GM10847 (cell line): Measurements from ENCODE around the gene SCN7A.

ENCODE experiments used
- POLR2A ChIP-seq: IDR thresholded peaks from 2 replicates; pipeline ENCODE4 v1.6.1; 2011; ENCODE audit not compliant: insufficient read length; ENCODE audit errors: extremely low read depth

SCN7A gene

GRCh38 chr2:166494140-166494624, at the start of gene SCN7A:
SCN7A (minus strand) TSS chr2:166494249; CDS start chr2:166477696, 16,553 bp downstream.
- TF ChIP-seq POLR2A, result no peak

DNA sequence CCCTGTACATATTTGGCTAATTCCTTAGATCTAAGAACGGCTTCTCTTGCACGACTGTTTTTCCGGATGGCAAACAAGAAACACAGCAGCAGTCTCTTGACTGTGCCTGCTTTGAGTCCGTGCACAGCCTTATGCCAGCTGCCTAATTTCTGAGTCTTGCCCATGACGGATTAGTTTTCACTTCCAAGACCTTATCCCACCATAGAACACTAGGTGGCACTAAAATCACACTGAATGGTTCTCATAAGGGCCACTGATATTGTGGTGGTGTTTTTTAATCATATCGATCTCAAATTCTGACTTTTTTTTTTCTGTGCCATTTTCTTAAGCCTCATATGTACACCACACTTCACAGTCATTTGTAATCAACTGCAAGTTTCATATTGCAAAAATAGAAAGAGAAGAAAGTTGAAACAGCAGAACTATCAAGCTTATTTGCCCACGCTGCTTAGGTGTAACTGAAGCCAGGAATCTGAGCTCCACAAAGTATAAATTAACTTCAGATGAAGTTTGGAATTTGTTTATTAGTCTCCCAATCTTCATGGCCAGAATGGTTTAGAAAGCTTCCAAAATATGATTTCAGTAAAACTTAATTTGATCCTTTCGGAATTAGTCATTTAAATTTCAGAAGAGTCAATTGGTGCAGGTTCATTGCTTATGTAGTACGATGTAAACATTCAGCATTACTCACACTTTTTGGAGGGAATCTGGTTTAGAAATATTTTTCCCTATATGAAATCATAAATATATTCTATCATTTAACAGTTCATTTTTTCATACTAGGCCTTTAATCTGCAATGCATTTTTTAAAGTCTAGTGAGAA, 45.5 kb upstream of the SCN7A start:
- no peak for TF ChIP-seq POLR2A

GRCh38 chr2:166536111-166536510, 42.1 kb upstream of the SCN7A start:
- TF ChIP-seq POLR2A, result no peak

DNA sequence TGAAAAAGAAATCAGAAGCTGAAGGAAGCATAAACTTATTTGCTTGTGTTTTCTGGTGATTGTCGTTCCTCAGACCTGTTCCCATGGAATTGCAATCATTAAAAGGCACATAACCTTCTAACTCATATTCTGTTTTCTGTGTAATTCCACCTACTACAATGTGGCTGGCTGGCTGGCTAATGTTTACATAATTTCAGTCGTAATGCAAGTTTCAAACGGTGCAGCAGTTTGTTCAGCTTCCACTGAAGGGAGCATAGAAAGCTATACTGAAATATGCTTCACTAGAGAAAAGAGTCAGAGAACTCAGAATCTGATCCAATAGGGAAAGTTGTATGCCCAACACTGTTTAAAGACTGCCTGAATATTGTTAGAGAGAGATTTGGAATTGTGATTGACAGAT, 27.1 kb upstream of the SCN7A start:
- TF ChIP-seq POLR2A, result no peak

GRCh38 chr2:166520604-166521003, 26.6 kb upstream of the SCN7A start:
- TF ChIP-seq POLR2A, result no peak

DNA sequence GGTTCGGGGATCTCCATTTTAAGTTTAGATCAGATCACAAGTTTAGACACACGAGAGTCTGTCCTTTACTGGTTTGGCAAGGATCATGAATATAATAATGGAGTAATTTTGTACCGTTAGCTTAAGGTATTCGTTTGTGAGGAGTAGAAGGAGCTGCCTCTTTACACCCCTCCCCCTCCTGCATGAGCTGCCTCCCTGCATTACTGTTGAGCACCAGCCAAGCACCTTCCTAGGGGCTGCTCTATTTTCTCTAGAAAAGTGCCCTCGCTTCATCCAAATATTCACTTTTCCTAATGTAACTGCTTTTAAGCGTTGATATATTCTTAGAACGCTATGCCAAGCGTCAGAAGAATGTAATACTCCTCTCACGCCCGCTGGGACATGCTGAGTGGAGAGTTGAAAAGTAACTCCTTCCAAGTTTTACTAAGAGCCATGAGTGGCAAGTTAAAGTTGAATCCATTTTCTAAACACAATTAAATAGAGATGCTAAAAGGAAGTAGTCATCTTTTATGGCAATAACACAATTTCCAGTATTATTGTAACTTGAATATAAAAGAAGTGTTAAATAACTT, 25.4 kb upstream of the SCN7A start:
- TF ChIP-seq POLR2A, result no peak

DNA sequence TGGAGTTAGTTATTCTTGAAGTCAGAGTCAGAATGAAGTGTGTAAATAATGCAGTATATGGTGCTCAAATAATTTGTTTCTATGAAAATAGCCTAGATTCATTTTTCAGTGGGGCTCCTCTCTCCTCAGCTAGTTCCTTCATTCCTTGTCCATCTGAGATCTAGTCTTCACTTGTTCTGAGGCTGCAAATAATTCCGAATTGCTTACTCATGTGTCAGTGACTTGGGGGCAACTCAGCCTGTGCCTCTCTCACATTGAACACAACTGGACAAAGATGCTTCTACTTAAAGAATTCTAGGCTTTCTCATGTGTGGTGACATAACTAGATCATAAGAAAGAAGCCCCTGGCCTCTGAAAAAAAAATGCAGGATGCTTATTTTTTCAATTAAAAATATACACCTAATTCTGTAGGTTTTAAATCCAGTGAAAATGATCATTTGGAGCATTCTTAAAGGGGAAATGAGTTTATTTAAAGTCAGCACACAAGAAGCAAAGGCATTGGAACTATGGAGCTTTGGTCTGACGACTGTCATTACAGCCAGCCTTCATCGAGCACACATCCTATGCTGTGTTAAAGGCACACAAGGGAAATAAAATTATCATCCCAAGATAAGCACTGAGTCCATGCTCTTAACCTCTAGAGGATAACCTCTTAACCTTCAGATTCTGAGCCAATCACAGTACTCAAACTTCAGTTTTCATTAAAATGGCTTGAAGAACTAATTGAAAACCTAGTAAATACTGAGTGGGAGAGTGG, 24.8 kb upstream of the SCN7A start:
- TF ChIP-seq POLR2A, result no peak

- TF ChIP-seq POLR2A, result no peak
Observed at GRCh38 chr2:166517533-166518061, 23.5 kb upstream of the SCN7A start.

GRCh38 chr2:166516712-166517303, 22.8 kb upstream of the SCN7A start:
- TF ChIP-seq POLR2A, result no peak

DNA sequence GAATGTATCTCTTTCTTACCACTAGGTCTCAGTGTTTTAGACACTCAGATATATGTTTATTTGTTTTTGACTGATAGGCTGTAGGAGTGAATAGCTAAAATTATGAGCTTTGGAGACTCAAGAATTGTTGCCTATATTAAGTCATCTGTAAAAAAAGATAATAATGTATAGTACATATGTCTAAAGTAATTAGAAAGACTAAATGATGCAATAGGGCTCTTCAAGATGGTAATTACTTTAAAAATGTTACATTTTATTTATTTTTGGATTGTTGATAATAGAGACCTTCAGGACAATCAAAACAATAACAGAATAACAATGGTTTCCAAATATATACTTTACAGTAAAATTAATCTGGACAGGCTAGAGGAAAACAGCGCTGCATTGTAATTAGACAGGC, 19.9 kb upstream of the SCN7A start:
- no peak for TF ChIP-seq POLR2A

GRCh38 chr2:166499281-166499680, 5.2 kb upstream of the SCN7A start:
- TF ChIP-seq POLR2A, result no peak

DNA sequence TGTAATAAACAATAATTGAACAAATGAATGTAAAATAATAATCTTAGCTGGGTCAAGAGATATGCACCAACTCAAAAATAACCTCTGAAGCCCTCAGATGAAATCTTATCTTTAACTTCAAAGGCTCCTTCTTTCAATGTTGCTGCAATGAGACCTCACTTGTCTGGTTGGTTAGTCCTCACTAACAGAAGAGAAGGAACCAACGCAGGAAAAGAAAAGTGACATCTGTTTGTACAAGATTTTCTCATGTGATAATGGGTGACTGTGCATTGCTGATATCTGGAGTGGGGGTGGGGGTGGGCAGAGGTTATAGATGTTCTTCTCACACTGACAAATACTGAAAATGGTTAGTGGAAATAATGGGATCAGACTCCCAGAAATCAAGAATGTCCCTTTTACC, 2.6 kb downstream of the SCN7A start:
- no peak for TF ChIP-seq POLR2A

DNA sequence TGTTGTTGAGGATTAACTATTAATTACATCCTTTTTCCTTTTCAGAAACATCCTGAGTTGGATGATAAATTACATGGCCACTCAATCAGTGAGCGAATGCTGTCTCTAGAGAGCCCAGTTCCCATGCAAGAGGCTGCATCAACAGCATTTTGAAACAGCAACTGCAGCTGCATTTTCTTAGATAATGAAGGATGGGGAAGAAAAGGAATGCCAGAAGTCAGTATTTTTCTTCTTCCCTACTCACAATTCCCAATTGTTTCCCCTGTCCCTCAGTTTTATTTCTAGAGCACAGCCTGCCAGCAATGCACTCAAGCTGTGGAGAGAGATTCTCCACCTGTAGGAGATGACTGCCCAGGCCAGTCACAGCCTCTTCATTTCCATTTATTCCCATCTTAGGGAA, 6.9 kb downstream of the SCN7A start:
- TF ChIP-seq POLR2A, result no peak

DNA sequence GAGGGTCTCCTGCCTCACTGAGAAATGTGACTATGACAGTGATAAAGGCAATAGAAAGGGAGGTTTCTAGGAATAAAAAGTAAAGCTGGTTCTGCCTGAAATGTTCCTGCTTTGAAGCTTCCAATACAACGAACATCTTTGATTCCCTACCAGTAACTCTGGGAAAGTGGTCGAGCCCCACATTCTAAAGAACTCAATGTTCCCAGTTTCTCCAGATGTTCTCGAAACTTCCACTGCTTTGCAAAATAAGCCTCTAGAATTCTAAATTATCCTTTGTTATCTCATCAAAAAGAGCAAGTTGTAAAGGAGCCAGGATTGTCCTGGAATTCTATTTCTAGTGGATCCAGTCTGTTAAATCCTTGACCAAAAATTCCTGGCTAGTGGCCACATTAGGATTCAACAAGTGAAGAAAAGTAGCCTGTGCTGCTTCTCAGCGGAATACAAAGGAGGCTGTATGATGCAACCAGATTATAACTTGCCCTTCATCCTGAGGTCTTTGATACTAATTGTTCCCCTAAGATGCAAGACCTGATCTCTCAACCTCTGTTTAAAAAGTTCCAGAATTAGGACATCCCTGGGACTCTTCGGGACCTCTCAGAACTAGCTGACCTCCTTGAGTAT, 8.4 kb downstream of the SCN7A start:
- TF ChIP-seq POLR2A, result no peak

DNA sequence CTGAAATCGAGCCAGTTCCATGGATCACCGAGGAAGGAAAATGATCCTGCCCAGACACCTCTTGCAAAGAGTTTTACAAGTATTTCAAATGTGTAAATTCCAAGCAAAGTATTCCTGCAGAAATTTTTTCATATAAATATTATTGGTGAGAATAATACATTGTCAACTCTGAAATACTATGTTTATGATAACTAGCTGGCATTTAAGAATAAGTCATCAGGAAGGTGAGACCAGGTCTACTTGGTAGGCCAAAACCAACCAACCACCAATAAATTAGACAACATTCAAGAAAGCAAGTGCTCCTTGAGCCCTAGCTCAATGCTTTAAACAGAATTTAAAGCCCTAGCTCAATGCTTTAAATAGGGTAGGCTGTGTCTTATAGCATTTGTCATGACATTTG, 21.7 kb downstream of the SCN7A start:
- no peak for TF ChIP-seq POLR2A
